ENCODE data around the gene UBA1.

DNA sequence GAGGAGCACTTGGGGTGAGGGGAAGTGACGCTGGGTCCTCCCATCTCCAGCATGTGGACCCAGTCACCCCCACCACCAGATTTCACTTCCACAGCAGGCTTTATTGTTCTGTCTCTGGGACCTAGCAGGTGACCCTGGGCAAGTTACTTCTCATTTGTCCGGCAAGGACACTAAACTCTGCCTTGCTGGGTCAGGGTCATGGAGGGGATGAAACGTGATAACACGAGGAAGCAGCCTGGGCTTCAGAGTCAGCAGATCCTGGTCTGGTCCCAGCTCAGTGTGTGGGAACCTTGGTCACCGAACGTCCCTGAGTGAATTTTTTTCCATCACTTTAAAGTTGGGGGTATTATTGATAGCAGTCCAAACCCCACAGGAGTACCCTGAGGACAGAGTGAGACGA, 3.9 kb downstream of the UBA1 start:
- TF ChIP-seq POLR2A (IDR thresholded peaks at IDR 0.05; ENCODE audit: low read depth, low read length) (no peak), POLR2AphosphoS5 (IDR thresholded peaks at IDR 0.05; ENCODE audit: low read depth, low read length) (no peak)
